ENCODE measurements around the gene OTUD5. TPM values are rescaled to one million over a fixed set of nuclear protein-coding genes. Genes with fewer than 3 reads are reported as not detected.

The OTUD5 gene
- total and polyA plus RNA-seq, 2 of the 13 experiments (the other 11 are each of a cell fraction or from before 2014, with no cell fraction given): 18.4 to 42.2 TPM

GRCh38 chrX:48957827-48958634, 624 bp upstream of the OTUD5 start (continued):
- TF ChIP-seq MAZ (IDR thresholded peaks at IDR 0.05; ENCODE audit: borderline replicate concordance, low read depth, low read length) (peak; percentile 32; the same call in 1 of the 2 replicates), MAZ (CRISPR knock-in tag; IDR thresholded peaks at IDR 0.05; ENCODE audit: low read depth) (peak; percentile 18; the same call in 1 of the 2 replicates), HNRNPH1 (optimal IDR thresholded peaks at IDR 0.05; ENCODE audit: low read depth, low read length) (no peak), ZBTB37 (CRISPR knock-in tag; IDR thresholded peaks at IDR 0.05) (no peak), ATF6 (CRISPR knock-in tag; conservative IDR thresholded peaks at IDR 0.05) (no peak), LCORL (IDR thresholded peaks at IDR 0.05) (no peak), LCORL (CRISPR knock-in tag; IDR thresholded peaks at IDR 0.05) (no peak), ZNF232 (CRISPR knock-in tag; IDR thresholded peaks at IDR 0.05; ENCODE audit: borderline replicate concordance) (no peak), ZNF740 (CRISPR knock-in tag; IDR thresholded peaks at IDR 0.05) (no peak), ZNF616 (CRISPR knock-in tag; IDR thresholded peaks at IDR 0.05; ENCODE audit: low read depth) (no peak), SRSF1 (optimal IDR thresholded peaks at IDR 0.05; ENCODE audit: low read depth, low read length) (peak; percentile 21), TARDBP (CRISPR knock-in tag; IDR thresholded peaks at IDR 0.05) (0 out of 2 replicates have a peak, but pooled peaks have one; percentile 35), SNAI1 (CRISPR knock-in tag; IDR thresholded peaks at IDR 0.05; ENCODE audit: borderline replicate concordance) (no peak), ZMAT5 (CRISPR knock-in tag; IDR thresholded peaks at IDR 0.05; ENCODE audit: borderline replicate concordance, low read depth) (no peak), NCOA5 (CRISPR knock-in tag; IDR thresholded peaks at IDR 0.05) (no peak), ZNF24 (IDR thresholded peaks at IDR 0.05) (no peak), ZNF263 (CRISPR knock-in tag; IDR thresholded peaks at IDR 0.05) (no peak), ZNF747 (CRISPR knock-in tag; IDR thresholded peaks at IDR 0.05; ENCODE audit: borderline replicate concordance) (no peak), ZNF446 (CRISPR knock-in tag; IDR thresholded peaks at IDR 0.05) (no peak), RXRB (CRISPR knock-in tag; IDR thresholded peaks at IDR 0.05; ENCODE audit: borderline replicate concordance) (0 out of 2 replicates have a peak, but pooled peaks have one; percentile 10)
- TF ChIP-seq, protein P1, sequence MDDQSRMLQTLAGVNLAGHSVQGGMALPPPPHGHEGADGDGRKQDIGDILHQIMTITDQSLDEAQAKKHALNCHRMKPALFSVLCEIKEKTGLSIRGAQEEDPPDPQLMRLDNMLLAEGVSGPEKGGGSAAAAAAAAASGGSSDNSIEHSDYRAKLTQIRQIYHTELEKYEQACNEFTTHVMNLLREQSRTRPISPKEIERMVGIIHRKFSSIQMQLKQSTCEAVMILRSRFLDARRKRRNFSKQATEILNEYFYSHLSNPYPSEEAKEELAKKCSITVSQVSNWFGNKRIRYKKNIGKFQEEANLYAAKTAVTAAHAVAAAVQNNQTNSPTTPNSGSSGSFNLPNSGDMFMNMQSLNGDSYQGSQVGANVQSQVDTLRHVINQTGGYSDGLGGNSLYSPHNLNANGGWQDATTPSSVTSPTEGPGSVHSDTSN (CRISPR knock-in tag; IDR thresholded peaks at IDR 0.05; ENCODE audit: borderline replicate concordance): no peak
- TF ChIP-seq, protein P2, sequence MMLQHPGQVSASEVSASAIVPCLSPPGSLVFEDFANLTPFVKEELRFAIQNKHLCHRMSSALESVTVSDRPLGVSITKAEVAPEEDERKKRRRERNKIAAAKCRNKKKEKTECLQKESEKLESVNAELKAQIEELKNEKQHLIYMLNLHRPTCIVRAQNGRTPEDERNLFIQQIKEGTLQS (CRISPR knock-in tag; IDR thresholded peaks at IDR 0.05): no peak
- TF ChIP-seq, protein P3, sequence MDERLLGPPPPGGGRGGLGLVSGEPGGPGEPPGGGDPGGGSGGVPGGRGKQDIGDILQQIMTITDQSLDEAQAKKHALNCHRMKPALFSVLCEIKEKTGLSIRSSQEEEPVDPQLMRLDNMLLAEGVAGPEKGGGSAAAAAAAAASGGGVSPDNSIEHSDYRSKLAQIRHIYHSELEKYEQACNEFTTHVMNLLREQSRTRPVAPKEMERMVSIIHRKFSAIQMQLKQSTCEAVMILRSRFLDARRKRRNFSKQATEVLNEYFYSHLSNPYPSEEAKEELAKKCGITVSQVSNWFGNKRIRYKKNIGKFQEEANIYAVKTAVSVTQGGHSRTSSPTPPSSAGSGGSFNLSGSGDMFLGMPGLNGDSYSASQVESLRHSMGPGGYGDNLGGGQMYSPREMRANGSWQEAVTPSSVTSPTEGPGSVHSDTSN (CRISPR knock-in tag; IDR thresholded peaks at IDR 0.05): peak; percentile 86
